Hypothalamus (tissue), 51 donors: Measurements from ENCODE around the gene PGAP3.
"Not testable (repeated sequence)": the region's sequence is repeated elsewhere in the genome, so short reads cannot be mapped to it uniquely, and the experiment has no call there.

Experiments
- DNase-seq, 51 donors: peaks; one replicate each; lab custom pipeline; 2025; lab: John Stamatoyannopoulos, UW

The PGAP3 gene

GRCh38 chr17:39687546-39688474 lies at the start of gene PGAP3:
TSS of gene PGAP3 (minus strand) at chr17:39688057. CDS start at chr17:39688014, 43 bp downstream.
- DNase-seq = peak in 50 of 51 donors; percentile 49 to 97 (median 77)

GRCh38 chr17:39737206-39737759 lies 49.4 kb upstream of the PGAP3 start:
- no peak for DNase-seq

GRCh38 chr17:39736319-39737165 lies 48.7 kb upstream of the PGAP3 start:
- DNase-seq = no peak

GRCh38 chr17:39735882-39736281 lies 48.0 kb upstream of the PGAP3 start:
- DNase-seq = no peak

GRCh38 chr17:39732586-39732985 lies 44.7 kb upstream of the PGAP3 start:
- DNase-seq = no peak

- DNase-seq = peak; percentile 56 to 97 (median 85)
These were observed 42.5 kb upstream of the PGAP3 start, which contains the start of gene MIEN1 for GRCh38 chr17:39730095-39730921. TSS of gene MIEN1 (minus strand) at chr17:39730532. CDS start at chr17:39730495, 37 bp downstream.

GRCh38 chr17:39729280-39729851 lies 41.5 kb upstream of the PGAP3 start:
- DNase-seq = no peak

- DNase-seq = no peak
These were observed 39.7 kb upstream of the PGAP3 start for GRCh38 chr17:39727556-39727955.

GRCh38 chr17:39726617-39727016 lies 38.8 kb upstream of the PGAP3 start:
- DNase-seq = no peak

GRCh38 chr17:39725923-39726322 lies 38.1 kb upstream of the PGAP3 start:
- not testable (repeated sequence) for DNase-seq

GRCh38 chr17:39724731-39725130 lies 36.9 kb upstream of the PGAP3 start:
- no peak for DNase-seq

GRCh38 chr17:39722965-39723848 lies 35.4 kb upstream of the PGAP3 start:
- DNase-seq = no peak

- no peak for DNase-seq
These were observed 34.2 kb upstream of the PGAP3 start for GRCh38 chr17:39722104-39722503.

- DNase-seq = peak in 1 of 51 donors; percentile 3
These were observed 31.9 kb upstream of the PGAP3 start for GRCh38 chr17:39719563-39720355.

- DNase-seq = no peak
These were observed 29.8 kb upstream of the PGAP3 start for GRCh38 chr17:39717660-39718059.

GRCh38 chr17:39716879-39717536 lies 29.2 kb upstream of the PGAP3 start:
- DNase-seq = no peak

- DNase-seq = no peak
These were observed 28.4 kb upstream of the PGAP3 start for GRCh38 chr17:39716073-39716818.
